ENCODE data around the gene STARD3.

The STARD3 gene

DNA sequence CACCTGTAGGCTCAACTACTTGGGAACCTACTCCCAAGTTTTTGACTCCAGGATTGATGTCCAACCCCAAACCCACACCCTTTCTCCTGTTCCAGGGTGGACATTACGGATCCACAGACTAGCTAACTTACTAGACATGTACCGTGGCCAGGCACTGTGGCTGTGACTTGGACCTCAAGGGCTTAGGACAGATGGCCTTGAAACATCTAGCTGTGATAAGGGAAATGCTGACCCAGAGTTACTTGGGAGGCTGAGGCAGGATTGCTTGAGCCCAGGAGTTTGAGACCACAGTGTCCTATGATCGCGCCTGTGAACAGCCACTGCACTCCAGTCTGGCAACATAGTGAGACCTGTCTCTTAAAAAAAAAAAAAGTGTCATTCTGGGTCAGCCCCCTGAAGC is 4.2 kb downstream of the STARD3 start:
- no peak overlapping the region for H3K4me3 ChIP-seq
- no peak overlapping the region for H3K27ac ChIP-seq
- DNase-seq (ENCODE audit: low spot score): no peak
- TF ChIP-seq, protein P1, sequence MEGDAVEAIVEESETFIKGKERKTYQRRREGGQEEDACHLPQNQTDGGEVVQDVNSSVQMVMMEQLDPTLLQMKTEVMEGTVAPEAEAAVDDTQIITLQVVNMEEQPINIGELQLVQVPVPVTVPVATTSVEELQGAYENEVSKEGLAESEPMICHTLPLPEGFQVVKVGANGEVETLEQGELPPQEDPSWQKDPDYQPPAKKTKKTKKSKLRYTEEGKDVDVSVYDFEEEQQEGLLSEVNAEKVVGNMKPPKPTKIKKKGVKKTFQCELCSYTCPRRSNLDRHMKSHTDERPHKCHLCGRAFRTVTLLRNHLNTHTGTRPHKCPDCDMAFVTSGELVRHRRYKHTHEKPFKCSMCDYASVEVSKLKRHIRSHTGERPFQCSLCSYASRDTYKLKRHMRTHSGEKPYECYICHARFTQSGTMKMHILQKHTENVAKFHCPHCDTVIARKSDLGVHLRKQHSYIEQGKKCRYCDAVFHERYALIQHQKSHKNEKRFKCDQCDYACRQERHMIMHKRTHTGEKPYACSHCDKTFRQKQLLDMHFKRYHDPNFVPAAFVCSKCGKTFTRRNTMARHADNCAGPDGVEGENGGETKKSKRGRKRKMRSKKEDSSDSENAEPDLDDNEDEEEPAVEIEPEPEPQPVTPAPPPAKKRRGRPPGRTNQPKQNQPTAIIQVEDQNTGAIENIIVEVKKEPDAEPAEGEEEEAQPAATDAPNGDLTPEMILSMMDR (IDR thresholded peaks at IDR 0.05): no peak

DNA sequence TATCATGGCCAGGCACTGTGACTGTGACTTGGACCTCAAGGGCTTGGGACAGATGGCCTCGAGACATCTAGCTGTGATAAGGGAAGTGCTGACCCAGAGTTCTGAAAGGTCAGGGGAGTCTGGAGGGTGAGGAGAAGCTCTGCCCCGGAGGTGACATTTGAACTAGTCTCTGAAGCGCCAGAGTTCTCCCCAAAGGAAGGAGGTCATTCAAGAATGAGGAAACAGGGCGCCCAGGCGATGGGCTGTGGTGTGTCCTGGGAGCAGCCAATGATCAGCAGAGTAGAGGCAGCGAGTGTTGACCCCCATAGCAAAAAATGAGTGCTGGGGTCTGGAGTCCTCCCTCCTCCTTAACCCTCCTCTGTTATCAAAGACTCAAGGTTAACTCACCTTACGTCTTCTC is 4.9 kb downstream of the STARD3 start:
- H3K27ac ChIP-seq: no peak overlapping the region
- TF ChIP-seq, protein P1 (IDR thresholded peaks at IDR 0.05): no peak
- no peak overlapping the region for H3K4me3 ChIP-seq
- DNase-seq (ENCODE audit: low spot score): no peak

GRCh38 chr17:39642291-39643074 is 5.5 kb downstream of the STARD3 start:
- no peak overlapping the region for H3K27ac ChIP-seq
- no peak for DNase-seq (ENCODE audit: low spot score)
- no peak overlapping the region for H3K4me3 ChIP-seq
- TF ChIP-seq, protein P1 (IDR thresholded peaks at IDR 0.05): no peak

- no peak overlapping the region for H3K27ac ChIP-seq
- TF ChIP-seq, protein P1 (IDR thresholded peaks at IDR 0.05): no peak
Observed at GRCh38 chr17:39643271-39643670, 6.3 kb downstream of the STARD3 start.

GRCh38 chr17:39647256-39647655 is 10.3 kb downstream of the STARD3 start:
- TF ChIP-seq, protein P1 (IDR thresholded peaks at IDR 0.05): no peak
- H3K27ac ChIP-seq: no peak overlapping the region
- no peak for DNase-seq (ENCODE audit: low spot score)
- H3K4me3 ChIP-seq: no peak overlapping the region

More at GRCh38 chr17:39643271-39643670, 6.3 kb downstream of the STARD3 start:
- DNase-seq (ENCODE audit: low spot score): no peak
- H3K4me3 ChIP-seq: no peak overlapping the region

GRCh38 chr17:39648616-39649366 is 11.8 kb downstream of the STARD3 start:
- DNase-seq (ENCODE audit: low spot score): no peak
- H3K4me3 ChIP-seq: no peak overlapping the region
- H3K27ac ChIP-seq: no peak overlapping the region
- TF ChIP-seq, protein P1 (IDR thresholded peaks at IDR 0.05): no peak
